ENCODE data around the gene OCA2.

The OCA2 gene

GRCh38 chr15:28002867-28003266 is 96.2 kb downstream of the OCA2 start:
- TF ChIP-seq CTCF (conservative IDR thresholded peaks at IDR 0.05) = no peak
- H3K27ac ChIP-seq = no peak overlapping the region

GRCh38 chr15:28002136-28002861 is 96.8 kb downstream of the OCA2 start:
- H3K27ac ChIP-seq = no peak overlapping the region
- no peak for TF ChIP-seq CTCF (conservative IDR thresholded peaks at IDR 0.05)

- no peak for TF ChIP-seq CTCF (conservative IDR thresholded peaks at IDR 0.05)
- H3K27ac ChIP-seq = no peak overlapping the region
These were observed 97.5 kb downstream of the OCA2 start for GRCh38 chr15:28001641-28002040.

GRCh38 chr15:27993996-27994780 is 104.9 kb downstream of the OCA2 start:
- no peak overlapping the region for H3K27ac ChIP-seq
- TF ChIP-seq CTCF (conservative IDR thresholded peaks at IDR 0.05) = no peak

- no peak for TF ChIP-seq CTCF (conservative IDR thresholded peaks at IDR 0.05)
- H3K27ac ChIP-seq = no peak overlapping the region
These were observed 105.6 kb downstream of the OCA2 start for GRCh38 chr15:27993544-27993943.

- no peak for TF ChIP-seq CTCF (conservative IDR thresholded peaks at IDR 0.05)
- no peak overlapping the region for H3K27ac ChIP-seq
These were observed 108.3 kb downstream of the OCA2 start for GRCh38 chr15:27990521-27991515.

- H3K27ac ChIP-seq = no peak overlapping the region
- TF ChIP-seq CTCF (conservative IDR thresholded peaks at IDR 0.05) = no peak
These were observed 109.3 kb downstream of the OCA2 start for GRCh38 chr15:27989838-27990237.

All from VCaP (cell line).